ENCODE results near the gene KNSTRN.

The KNSTRN gene

DNA sequence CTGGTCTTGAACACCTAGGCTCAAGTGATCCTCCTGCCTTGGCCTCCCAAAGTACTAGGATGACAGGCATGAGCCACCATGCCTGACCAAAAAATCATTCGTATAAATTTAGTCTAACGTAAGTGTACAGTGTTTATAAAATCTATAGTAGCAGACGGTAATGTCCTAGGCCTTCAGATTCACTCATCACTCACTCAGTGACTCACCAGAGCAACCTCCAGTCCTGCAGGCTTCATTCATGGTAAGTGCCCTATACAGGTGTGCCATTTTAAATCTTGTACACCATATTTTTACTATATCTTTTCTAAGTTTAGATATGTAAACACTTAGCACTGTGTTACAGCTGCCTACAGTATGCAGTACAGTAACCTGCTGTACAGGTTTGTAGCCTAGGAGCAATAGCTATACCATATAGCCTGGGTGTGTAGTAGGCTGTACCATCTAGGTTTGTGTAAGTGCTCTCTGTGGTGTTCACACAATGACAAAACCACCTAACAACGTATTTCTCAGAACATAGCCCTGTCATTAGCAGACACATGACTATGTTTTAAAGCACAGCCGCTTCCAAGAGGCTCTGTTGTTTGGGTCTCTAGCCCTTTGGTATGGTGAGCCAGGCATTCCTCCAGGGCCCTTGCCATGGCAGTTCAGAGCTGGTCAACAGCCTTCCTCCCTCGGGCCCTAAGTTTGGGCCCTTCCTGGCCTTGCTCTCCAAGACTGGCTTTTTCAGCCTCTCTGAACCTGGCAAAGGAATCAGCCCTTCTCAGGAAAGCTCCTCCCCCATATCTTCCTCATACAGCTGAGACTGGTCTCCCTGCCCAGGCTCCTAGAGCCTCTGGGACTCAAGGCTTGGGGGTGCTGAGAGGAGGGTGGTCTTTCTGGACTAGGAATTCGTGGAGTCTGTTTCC is 39.9 kb upstream of the KNSTRN start:
- H3K27me3 ChIP-seq (ENCODE audit: insufficient read depth, insufficient read length): no peaks in the 10 kb centered on the region
- DNase-seq (ENCODE audit: low read depth, low spot score): no peak
- H3K36me3 ChIP-seq (ENCODE audit: insufficient read depth, insufficient read length, low read length): no peaks in the 10 kb centered on the region
- H3K9ac ChIP-seq (ENCODE audit: insufficient read length, low read depth): no peak overlapping the region
- TF ChIP-seq SUZ12 (IDR thresholded peaks at IDR 0.05; ENCODE audit: extremely low read depth, insufficient read depth, insufficient read length) (no peak), YY1 (IDR thresholded peaks at IDR 0.05; ENCODE audit: insufficient read depth, insufficient read length) (no peak), ZNF274 (IDR thresholded peaks at IDR 0.05; ENCODE audit: low read depth, low read length) (no peak)
- H3K4me3 ChIP-seq (ENCODE audit: insufficient read length, low read depth): no peak overlapping the region
- H3K9me3 ChIP-seq (ENCODE audit: insufficient read depth, low read length): no peaks in the 10 kb centered on the region
- peaks cover 41% of the 10 kb centered on the region for H3K4me1 ChIP-seq (ENCODE audit: insufficient read depth, insufficient read length)

DNA sequence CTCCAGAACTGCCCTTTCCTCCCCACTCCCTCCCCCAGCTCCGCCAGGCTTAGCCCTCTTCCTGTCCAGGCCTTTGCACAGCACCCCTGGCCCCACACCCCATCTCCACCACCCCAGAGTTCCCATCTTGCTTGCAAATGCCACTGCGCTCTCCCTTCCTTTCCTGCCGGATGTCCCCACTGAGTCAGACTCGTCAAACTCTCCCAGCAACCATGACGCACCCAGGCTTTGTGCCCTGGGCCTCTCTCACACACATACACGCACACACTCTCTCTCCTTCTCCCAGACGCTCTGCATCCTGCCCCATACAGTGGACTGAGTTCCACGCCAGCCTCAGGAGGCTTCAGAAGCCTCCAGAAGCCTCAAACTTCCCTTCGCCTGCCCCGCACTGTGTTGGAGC is 39.0 kb upstream of the KNSTRN start:
- DNase-seq (ENCODE audit: low read depth, low spot score): no peak
- Histone ChIP-seq H3K27me3 (ENCODE audit: insufficient read depth, insufficient read length) (no peaks in the 10 kb centered on the region), H3K4me1 (ENCODE audit: insufficient read depth, insufficient read length) (peaks cover 37% of the 10 kb centered on the region), H3K4me3 (ENCODE audit: insufficient read length, low read depth) (no peak overlapping the region), H3K9me3 (ENCODE audit: insufficient read depth, low read length) (no peaks in the 10 kb centered on the region), H3K9ac (ENCODE audit: insufficient read length, low read depth) (no peak overlapping the region), H3K36me3 (ENCODE audit: insufficient read depth, insufficient read length, low read length) (no peaks in the 10 kb centered on the region)
- no peak for TF ChIP-seq ZNF274 (IDR thresholded peaks at IDR 0.05; ENCODE audit: low read depth, low read length)
- no peak for TF ChIP-seq SUZ12 (IDR thresholded peaks at IDR 0.05; ENCODE audit: extremely low read depth, insufficient read depth, insufficient read length)
- TF ChIP-seq YY1 (IDR thresholded peaks at IDR 0.05; ENCODE audit: insufficient read depth, insufficient read length): no peak

DNA sequence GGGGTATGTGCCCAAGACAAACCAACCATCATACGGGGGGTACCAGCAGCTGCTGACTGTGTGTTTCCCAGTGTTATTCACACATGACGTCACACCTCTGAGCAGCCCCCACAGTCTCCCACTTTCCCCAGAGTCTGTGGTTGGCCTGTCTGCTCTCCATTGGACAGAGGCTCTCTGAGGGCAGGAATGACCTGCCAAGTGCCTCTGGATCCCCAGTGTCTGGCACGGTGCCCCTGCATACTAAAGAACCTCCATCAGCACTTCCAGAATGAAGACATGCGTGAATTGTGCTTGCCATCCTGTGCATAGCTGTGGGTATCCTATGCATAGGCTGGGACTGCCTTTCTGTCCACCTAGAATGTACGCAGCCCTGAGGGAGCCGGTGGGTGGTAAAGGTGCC is 38.3 kb upstream of the KNSTRN start:
- DNase-seq (ENCODE audit: low read depth, low spot score): no peak
- Histone ChIP-seq H3K36me3 (ENCODE audit: insufficient read depth, insufficient read length, low read length) (no peaks in the 10 kb centered on the region), H3K4me1 (ENCODE audit: insufficient read depth, insufficient read length) (peaks cover 37% of the 10 kb centered on the region), H3K9ac (ENCODE audit: insufficient read length, low read depth) (no peak overlapping the region), H3K4me3 (ENCODE audit: insufficient read length, low read depth) (no peak overlapping the region), H3K27me3 (ENCODE audit: insufficient read depth, insufficient read length) (no peaks in the 10 kb centered on the region), H3K9me3 (ENCODE audit: insufficient read depth, low read length) (no peaks in the 10 kb centered on the region)
- no peak for TF ChIP-seq YY1 (IDR thresholded peaks at IDR 0.05; ENCODE audit: insufficient read depth, insufficient read length)

DNA sequence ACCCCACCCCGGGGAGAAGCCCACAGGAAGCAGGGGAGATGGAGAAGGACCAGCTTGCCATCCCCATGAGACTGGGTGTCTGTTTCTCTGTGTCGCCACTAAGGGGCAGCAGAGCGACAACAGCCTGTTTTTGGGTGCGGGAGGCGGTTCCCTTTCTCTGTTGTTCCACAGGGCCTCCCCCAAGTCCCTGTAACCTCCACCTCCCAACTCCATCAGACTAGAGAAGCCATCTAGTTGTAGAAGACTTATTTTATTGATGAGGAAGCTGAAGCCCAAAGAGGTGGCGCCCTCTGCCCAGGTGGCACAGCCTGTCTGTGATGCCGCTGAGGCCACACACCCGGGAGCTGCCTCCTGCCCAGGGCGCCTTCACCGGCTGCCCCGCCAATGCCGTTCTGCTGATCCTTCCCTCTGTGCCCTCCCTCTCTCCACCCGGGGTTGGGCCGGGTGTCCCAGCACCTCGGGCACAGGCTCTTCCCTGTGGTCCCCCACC is 37.8 kb upstream of the KNSTRN start:
- Histone ChIP-seq H3K4me3 (ENCODE audit: insufficient read length, low read depth) (no peak overlapping the region), H3K9me3 (ENCODE audit: insufficient read depth, low read length) (no peaks in the 10 kb centered on the region), H3K27me3 (ENCODE audit: insufficient read depth, insufficient read length) (no peaks in the 10 kb centered on the region), H3K9ac (ENCODE audit: insufficient read length, low read depth) (no peak overlapping the region), H3K36me3 (ENCODE audit: insufficient read depth, insufficient read length, low read length) (no peaks in the 10 kb centered on the region), H3K4me1 (ENCODE audit: insufficient read depth, insufficient read length) (peaks cover 33% of the 10 kb centered on the region)
- TF ChIP-seq YY1 (IDR thresholded peaks at IDR 0.05; ENCODE audit: insufficient read depth, insufficient read length) (no peak), ZNF274 (IDR thresholded peaks at IDR 0.05; ENCODE audit: low read depth, low read length) (no peak), SUZ12 (IDR thresholded peaks at IDR 0.05; ENCODE audit: extremely low read depth, insufficient read depth, insufficient read length) (no peak)
- no peak for DNase-seq (ENCODE audit: low read depth, low spot score)

DNA sequence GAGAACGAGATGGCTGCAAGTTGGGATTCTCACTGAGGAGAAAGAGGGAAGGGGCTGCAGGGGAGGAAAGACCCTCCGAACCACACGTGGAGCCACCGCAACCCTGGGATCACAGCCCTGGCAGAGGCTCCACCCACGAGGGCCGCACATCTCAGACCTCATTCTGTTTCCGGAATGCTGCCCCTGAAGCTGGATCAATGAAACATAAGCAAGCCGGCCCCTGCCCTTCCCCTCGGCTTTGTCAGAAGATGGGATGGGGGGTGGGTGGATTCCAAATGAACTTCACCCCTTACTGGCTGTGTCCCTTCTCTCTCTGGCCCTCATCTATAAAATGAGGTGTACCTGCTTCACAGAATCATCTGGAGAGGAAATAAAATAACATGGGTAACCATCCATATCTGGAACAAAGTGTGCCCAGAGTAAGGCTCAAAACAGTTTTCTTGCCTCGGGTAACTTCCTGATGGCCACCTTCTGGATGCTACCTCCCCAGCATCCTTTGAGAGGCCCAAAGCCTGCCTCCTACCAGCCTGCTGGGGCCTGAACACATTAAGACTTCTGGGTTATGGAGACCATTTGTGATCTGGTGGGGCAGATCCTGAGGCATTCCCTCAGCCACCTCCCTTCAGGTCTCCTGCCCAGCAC is 37.2 kb upstream of the KNSTRN start:
- no peak for TF ChIP-seq ZNF274 (IDR thresholded peaks at IDR 0.05; ENCODE audit: low read depth, low read length)
- no peak for TF ChIP-seq YY1 (IDR thresholded peaks at IDR 0.05; ENCODE audit: insufficient read depth, insufficient read length)
- TF ChIP-seq SUZ12 (IDR thresholded peaks at IDR 0.05; ENCODE audit: extremely low read depth, insufficient read depth, insufficient read length): no peak
- Histone ChIP-seq H3K4me1 (ENCODE audit: insufficient read depth, insufficient read length) (peaks cover 28% of the 10 kb centered on the region), H3K9me3 (ENCODE audit: insufficient read depth, low read length) (no peaks in the 10 kb centered on the region), H3K36me3 (ENCODE audit: insufficient read depth, insufficient read length, low read length) (no peaks in the 10 kb centered on the region), H3K27me3 (ENCODE audit: insufficient read depth, insufficient read length) (no peaks in the 10 kb centered on the region), H3K4me3 (ENCODE audit: insufficient read length, low read depth) (no peak overlapping the region), H3K9ac (ENCODE audit: insufficient read length, low read depth) (no peak overlapping the region)
- no peak for DNase-seq (ENCODE audit: low read depth, low spot score)

DNA sequence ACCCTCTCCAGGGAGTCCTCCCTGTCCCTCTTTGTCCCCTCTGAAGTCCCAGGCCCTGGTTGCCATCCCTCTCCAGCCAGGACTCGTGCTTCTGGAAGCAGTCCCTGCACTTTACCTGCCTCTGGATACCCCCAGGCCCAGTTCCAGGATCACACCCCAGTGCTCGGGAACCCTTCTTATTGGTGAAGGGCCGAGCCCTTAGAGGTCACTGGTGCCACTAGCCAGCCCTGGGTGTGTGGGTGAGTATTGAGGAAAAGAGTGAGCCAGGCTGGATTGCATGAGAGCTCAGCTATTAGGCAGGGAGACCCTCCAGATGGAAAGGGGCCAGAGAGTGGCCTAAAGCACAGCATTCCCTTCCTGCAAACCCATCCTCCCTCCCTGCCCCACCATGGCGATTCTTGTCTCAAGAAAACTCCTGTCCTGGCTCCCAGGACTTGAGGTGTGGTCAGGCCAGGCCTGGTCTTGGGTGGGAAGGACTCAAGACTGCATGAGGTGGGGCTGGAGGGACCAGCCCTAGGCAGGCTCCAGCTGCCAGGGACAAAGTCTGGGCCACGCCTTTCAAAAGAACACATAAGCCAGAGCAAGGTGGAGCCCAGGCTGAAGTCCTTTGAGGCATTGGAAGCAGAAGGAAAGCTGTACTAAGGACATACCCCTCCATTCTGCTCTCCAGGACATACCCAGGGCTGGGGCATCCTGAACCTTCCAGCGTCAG is 36.5 kb upstream of the KNSTRN start:
- Histone ChIP-seq H3K4me1 (ENCODE audit: insufficient read depth, insufficient read length) (peaks cover 23% of the 10 kb centered on the region), H3K9me3 (ENCODE audit: insufficient read depth, low read length) (no peaks in the 10 kb centered on the region), H3K36me3 (ENCODE audit: insufficient read depth, insufficient read length, low read length) (no peaks in the 10 kb centered on the region), H3K4me3 (ENCODE audit: insufficient read length, low read depth) (no peak overlapping the region), H3K9ac (ENCODE audit: insufficient read length, low read depth) (no peak overlapping the region), H3K27me3 (ENCODE audit: insufficient read depth, insufficient read length) (no peaks in the 10 kb centered on the region)
- no peak for DNase-seq (ENCODE audit: low read depth, low spot score)
- TF ChIP-seq ZNF274 (IDR thresholded peaks at IDR 0.05; ENCODE audit: low read depth, low read length): no peak
- no peak for TF ChIP-seq YY1 (IDR thresholded peaks at IDR 0.05; ENCODE audit: insufficient read depth, insufficient read length)
- TF ChIP-seq SUZ12 (IDR thresholded peaks at IDR 0.05; ENCODE audit: extremely low read depth, insufficient read depth, insufficient read length): no peak

Measured in NT2/D1 (cell line).